Mesodermal cell (in vitro differentiated cells): Measurements from ENCODE around the gene ADARB2.

Experiments
- H3K27ac ChIP-seq: 2 replicates; pipeline ENCODE4 v1.7.0; 2013; ENCODE audit warnings: mild to moderate bottlenecking, low read depth, low read length, moderate library complexity; ENCODE audit not compliant: severe bottlenecking
- H3K36me3 ChIP-seq: 2 replicates; pipeline ENCODE4 v1.7.1; 2013; ENCODE audit warnings: mild to moderate bottlenecking, low read length, moderate library complexity; ENCODE audit not compliant: control insufficient read depth, insufficient read depth
- H3K4me1 ChIP-seq: one replicate; pipeline ENCODE4 v1.7.1; 2013; ENCODE audit warnings: mild to moderate bottlenecking, low read length; ENCODE audit not compliant: insufficient read depth, control insufficient read depth, poor library complexity, severe bottlenecking
- H3K4me3 ChIP-seq: 2 replicates; pipeline ENCODE4 v1.7.0; 2013; ENCODE audit warnings: low read length, control low read depth, mild to moderate bottlenecking; ENCODE audit not compliant: insufficient read depth, poor library complexity, severe bottlenecking; ENCODE audit errors: extremely low read depth
- H3K9me3 ChIP-seq: 2 replicates; pipeline ENCODE4 v1.7.1; 2013; ENCODE audit warnings: mild to moderate bottlenecking, low read length, moderate library complexity; ENCODE audit not compliant: control insufficient read depth
- WGBS, 2 experiments: methylation state at CpG; one replicate each; pipeline ENCODE4 v1.1.5; 2013; ENCODE audit warnings: missing lambda C conversion rate in 2 of 2; ENCODE audit not compliant: insufficient coverage in 2 of 2; 5-methylcytosine and 5-hydroxymethylcytosine counted together

Gene ADARB2

DNA sequence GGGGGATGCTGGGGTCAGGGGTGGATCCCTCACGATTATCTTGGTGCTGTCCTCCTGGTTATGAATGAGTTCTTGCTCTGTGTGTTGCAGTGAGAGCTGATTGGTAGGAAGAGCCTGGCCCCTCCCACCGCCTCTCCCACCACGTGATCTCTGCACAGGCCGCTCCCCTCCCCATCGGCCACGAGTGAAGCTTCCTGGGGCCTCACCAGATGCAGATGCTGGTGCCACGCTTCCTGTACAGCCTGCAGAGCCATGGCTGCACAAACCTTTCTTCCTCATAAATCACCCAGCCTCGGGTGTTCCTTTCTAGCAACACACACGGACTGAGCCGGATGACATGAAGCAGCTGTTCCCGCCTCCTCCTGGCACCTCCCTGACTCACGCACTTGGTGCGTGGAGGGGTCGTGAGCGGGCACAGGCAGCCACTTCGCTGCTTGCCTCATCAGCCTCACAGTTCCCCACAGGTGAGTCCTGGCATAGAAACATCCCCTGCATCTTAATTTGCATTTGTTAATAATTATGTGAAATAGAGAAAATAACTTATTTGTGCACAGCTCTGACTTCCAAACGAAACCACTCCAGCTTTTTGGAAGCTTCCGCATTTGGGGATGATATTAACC, 210.8 kb downstream of the ADARB2 start:
- Histone ChIP-seq H3K4me3 (no peak overlapping the region), H3K27ac (no peak overlapping the region), H3K4me1 (no peaks in the 10 kb centered on the region), H3K36me3 (no peaks in the 10 kb centered on the region), H3K9me3 (no peaks in the 10 kb centered on the region)
- WGBS, 2 experiments = 80 to 81% methylated on average over 13 to 17 of the region's 18 CpGs

DNA sequence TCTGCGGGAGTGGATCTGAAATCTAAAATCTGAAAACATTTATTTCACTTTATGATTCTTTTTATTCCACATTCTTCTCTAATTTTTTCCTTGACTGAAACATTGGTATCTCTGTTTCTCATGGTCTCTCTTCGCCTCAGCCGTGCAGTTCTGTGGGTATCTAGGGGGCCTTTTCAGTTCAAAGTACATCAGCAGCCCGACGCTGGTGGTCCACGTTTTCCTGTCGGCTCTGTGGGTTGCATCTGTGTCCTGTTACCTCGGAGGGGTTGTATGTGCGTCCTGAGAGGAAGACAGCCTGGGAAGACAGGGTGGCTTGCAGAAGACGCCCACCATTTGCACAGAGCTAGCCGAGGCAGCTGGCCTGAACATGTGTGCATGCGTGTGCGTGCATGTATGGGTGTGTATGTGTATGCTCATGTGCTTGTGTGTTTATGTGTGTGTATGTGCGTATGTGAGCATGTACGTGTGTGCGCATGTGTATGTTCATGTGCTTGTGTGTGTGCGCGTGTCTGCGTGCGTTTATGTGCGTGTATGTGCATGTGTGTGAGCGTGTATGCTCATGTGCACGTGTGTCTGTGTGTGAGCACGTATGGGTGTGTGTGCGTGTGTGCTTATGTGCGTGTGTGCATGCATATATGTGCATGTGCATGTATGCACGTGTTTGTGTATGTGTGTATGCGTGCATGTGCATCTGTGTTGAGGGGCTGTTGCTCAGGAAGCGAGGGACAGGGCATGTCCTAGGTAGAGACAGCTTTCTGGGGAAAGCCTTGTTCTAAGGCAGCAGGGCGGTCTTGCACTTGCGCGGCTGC, 211.8 kb downstream of the ADARB2 start:
- Histone ChIP-seq H3K36me3 (no peaks in the 10 kb centered on the region), H3K27ac (no peak overlapping the region), H3K9me3 (no peaks in the 10 kb centered on the region), H3K4me1 (no peaks in the 10 kb centered on the region), H3K4me3 (no peak overlapping the region)
- 89 to 98% methylated on average over 29 to 32 of the region's 32 CpGs for WGBS, 2 experiments

DNA sequence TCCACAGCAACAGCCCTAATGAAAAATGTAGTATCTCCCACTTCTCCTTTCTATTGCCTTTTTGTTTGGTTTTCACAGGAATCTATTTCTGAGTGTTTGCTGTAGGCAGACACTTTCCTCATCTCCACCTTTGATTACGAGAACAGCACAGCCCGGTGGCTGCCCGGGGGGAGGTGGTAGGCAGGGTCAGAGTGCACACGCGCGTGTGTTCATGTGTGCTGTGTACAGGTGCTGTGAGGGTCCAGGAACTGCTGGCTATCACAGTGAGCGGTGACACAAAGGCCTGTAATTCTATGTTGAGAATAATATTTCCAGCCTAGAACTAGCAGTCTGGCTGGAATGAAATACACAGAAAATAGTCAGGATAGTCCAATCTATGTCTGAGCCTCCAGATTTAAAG, 212.8 kb downstream of the ADARB2 start:
- Histone ChIP-seq H3K27ac (no peak overlapping the region), H3K9me3 (no peaks in the 10 kb centered on the region)
- WGBS, 2 experiments = 94 to 100% methylated on average over 5 to 6 of the region's 7 CpGs

DNA sequence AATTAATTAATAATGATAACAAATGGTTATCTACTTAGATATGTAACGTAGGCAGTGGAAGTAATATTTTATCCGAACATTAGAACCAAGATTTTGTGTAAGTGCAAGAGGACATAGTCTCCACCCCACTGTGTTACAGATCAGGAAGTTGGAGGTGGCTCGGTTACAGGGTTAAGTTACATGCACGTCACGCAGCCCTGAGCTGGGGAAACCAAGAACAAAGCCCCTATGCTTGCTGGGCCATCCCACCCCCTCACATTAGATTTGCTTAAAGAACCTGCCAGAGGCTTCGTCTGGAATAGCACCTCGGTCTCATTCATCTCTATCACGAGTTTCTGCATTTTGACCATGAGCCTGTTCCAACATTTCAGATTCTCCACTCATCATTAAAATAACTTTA, 214.1 kb downstream of the ADARB2 start:
- Histone ChIP-seq H3K4me1 (no peaks in the 10 kb centered on the region), H3K9me3 (no peaks in the 10 kb centered on the region), H3K27ac (no peak overlapping the region), H3K4me3 (no peak overlapping the region), H3K36me3 (no peaks in the 10 kb centered on the region)
- WGBS, 2 experiments = 64 to 71% methylated on average over 6 of the region's 8 CpGs

More for the DNA sequence above, 212.8 kb downstream of the ADARB2 start:
- Histone ChIP-seq H3K36me3 (no peaks in the 10 kb centered on the region), H3K4me1 (no peaks in the 10 kb centered on the region), H3K4me3 (no peak overlapping the region)

DNA sequence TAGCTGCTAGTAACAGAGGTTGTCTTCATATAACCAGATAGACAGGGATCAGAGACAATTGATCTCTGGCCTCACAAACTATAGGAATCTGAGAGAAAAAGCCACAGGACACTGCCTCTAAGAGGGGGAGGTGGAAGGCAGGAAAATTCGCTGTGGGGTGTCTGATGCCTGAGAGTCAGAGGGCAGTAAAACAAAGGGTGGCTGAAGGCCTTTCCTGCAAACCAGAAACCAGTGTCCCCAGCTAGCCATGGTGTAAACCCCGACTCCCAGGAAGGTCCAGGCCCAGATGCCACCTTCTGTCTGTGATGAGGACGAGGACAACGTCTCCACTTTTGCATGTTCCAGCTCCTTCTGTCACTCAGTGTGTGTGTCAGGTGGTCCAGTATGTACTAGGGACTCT, 215.1 kb downstream of the ADARB2 start:
- no peak overlapping the region for H3K4me3 ChIP-seq
- 56 to 57% methylated on average over 4 of the region's 4 CpGs for WGBS, 2 experiments

DNA sequence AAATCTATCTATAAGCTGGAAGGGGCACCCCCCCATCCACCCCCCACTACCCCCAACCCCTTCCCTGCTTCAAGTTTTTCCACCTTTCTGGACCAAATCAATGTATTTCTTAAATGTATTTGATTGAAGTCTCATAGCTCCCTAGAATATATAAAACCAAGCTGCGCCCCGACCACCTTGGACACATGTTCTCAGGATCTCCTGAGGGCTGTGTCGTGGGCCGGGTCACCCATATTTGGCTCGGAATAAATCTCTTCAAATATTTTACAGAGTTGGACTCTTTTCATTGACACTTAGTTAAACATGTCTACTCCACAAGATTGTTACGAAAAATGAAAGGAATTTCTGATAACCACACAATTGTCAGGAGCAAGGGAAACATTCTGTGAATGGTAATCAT, 215.6 kb downstream of the ADARB2 start:
- Histone ChIP-seq H3K36me3 (no peaks in the 10 kb centered on the region), H3K9me3 (no peaks in the 10 kb centered on the region), H3K27ac (no peak overlapping the region), H3K4me3 (no peak overlapping the region), H3K4me1 (no peaks in the 10 kb centered on the region)
- WGBS, 2 experiments = 83 to 96% methylated on average over 4 of the region's 6 CpGs

More for the DNA sequence above, 215.1 kb downstream of the ADARB2 start:
- Histone ChIP-seq H3K36me3 (no peaks in the 10 kb centered on the region), H3K27ac (no peak overlapping the region), H3K4me1 (no peaks in the 10 kb centered on the region), H3K9me3 (no peaks in the 10 kb centered on the region)

DNA sequence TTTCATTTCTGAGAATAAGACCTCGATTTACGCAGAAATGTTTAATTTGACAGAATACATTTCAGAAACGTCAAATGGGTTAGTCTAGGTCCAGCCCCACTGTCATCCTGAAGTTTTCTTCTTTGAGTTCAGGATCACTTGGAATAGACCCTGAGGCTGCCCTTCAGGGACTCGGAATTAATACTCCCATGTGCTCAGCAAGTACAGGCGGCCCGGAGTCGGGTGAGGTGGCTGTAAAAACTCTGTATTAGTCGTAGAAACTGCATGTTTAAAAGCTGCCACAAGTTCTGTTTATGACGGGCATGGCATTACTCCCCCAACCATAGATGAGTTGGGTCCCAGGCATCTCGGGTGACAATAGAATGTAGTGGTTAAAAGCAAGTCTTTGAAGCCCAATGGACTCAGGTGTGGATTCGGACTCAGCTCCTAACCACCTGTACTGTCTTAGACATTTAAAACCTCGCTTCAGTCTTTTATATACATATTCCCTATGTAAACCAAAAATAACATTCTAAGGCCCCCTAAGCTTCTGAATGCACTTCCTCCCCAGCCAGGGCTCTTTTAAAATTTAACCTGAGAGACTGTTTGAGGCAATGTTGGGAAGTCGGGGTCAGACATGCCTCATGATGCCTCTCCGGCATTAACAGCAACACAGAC, 216.3 kb downstream of the ADARB2 start:
- Histone ChIP-seq H3K36me3 (no peaks in the 10 kb centered on the region), H3K9me3 (no peaks in the 10 kb centered on the region), H3K27ac (no peak overlapping the region), H3K4me1 (no peaks in the 10 kb centered on the region), H3K4me3 (no peak overlapping the region)
- WGBS, 2 experiments = 78 to 84% methylated on average over 11 to 12 of the region's 14 CpGs

DNA sequence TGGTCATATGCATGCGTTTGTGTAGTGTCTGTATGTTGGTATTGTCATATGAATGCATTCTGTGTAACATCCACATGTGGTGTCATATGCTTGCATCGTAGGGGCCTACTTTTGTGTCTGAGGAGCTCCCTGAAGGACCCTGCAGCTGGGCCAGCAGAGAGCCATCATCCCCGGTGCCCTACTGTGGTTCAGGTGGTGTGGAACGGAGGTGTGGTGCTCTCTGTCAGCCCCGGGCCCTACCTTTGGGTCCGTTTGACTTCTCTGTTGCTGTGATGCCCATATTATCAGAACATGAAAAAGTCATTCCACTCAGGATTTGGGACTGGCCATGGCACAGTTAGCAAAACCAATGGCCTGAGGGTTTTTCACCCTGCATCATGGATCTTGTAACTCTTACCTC, 217.9 kb downstream of the ADARB2 start:
- Histone ChIP-seq H3K36me3 (no peaks in the 10 kb centered on the region), H3K4me1 (no peaks in the 10 kb centered on the region), H3K27ac (no peak overlapping the region), H3K9me3 (no peaks in the 10 kb centered on the region), H3K4me3 (no peak overlapping the region)
- 95 to 96% methylated on average over 4 to 6 of the region's 6 CpGs for WGBS, 2 experiments

DNA sequence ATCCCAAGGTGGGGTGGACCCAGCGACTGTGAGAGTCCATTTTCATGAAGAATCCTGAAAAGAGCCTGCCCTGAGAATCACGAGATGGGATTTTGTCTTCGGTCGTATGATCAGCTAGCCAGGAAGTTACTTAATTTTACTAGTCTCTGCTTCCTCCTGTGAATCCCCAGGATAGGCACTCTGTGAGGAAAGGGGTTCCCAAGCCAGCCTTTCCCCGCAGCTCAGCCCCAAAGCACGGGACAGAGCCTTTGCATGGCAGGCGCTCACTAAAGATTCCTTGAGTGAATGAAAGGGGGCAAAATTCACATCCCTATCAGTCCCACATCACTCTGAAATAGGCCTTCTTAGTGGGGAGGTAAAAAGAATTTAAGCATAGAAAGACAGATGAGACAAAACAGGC, 219.6 kb downstream of the ADARB2 start:
- H3K9me3 ChIP-seq = no peaks in the 10 kb centered on the region
- H3K4me3 ChIP-seq = no peak overlapping the region
- H3K4me1 ChIP-seq = no peaks in the 10 kb centered on the region
- H3K27ac ChIP-seq = no peak overlapping the region
- 92 to 100% methylated on average over 4 to 6 of the region's 7 CpGs for WGBS, 2 experiments
- H3K36me3 ChIP-seq = no peaks in the 10 kb centered on the region

DNA sequence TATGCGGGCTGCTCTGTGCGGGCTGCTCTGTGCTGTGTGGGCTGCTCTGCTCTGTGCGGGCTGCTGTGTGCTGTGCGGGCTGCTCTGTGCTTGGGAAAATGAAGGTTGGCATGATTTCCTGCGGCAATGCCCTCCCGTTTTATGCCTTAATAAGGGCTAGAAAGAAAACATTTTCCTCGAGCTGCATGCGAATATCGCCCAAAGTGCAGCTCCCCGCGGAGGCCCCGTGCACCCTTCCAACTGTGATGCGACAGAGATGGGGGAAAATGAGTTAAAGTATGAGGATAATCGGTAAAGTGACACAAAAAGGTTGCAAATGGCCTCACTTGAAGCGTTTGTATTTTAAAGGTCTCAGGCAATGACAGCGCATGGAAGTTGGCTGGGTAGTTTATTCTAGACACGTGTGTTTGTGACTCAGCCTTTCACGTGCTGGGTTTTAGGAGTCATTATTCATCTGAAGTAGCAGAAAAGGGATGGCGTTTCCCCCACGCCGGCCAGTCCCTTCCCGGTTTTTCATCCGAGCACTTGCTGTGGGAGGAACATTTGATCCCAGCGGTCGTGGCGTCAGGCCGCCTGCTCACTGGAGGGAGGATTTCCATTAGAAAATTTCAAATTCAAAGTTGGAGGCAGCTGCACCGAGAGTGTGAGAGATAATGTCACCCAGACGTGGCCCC, 220.7 kb downstream of the ADARB2 start:
- WGBS, 2 experiments = 88 to 94% methylated on average over 26 to 28 of the region's 29 CpGs
- Histone ChIP-seq H3K4me1 (no peaks in the 10 kb centered on the region), H3K4me3 (no peak overlapping the region), H3K9me3 (no peaks in the 10 kb centered on the region), H3K27ac (no peak overlapping the region), H3K36me3 (no peaks in the 10 kb centered on the region)
